ENCODE results near the gene ABHD11. TPM values are rescaled to one million over a fixed set of nuclear protein-coding genes. Genes with fewer than 3 reads are reported as not detected.

The ABHD11 gene
- total and polyA plus RNA-seq, 2 donors (not counting 1 experiment from before 2014, with no cell fraction given), result 6.5 to 7.1 TPM

DNA sequence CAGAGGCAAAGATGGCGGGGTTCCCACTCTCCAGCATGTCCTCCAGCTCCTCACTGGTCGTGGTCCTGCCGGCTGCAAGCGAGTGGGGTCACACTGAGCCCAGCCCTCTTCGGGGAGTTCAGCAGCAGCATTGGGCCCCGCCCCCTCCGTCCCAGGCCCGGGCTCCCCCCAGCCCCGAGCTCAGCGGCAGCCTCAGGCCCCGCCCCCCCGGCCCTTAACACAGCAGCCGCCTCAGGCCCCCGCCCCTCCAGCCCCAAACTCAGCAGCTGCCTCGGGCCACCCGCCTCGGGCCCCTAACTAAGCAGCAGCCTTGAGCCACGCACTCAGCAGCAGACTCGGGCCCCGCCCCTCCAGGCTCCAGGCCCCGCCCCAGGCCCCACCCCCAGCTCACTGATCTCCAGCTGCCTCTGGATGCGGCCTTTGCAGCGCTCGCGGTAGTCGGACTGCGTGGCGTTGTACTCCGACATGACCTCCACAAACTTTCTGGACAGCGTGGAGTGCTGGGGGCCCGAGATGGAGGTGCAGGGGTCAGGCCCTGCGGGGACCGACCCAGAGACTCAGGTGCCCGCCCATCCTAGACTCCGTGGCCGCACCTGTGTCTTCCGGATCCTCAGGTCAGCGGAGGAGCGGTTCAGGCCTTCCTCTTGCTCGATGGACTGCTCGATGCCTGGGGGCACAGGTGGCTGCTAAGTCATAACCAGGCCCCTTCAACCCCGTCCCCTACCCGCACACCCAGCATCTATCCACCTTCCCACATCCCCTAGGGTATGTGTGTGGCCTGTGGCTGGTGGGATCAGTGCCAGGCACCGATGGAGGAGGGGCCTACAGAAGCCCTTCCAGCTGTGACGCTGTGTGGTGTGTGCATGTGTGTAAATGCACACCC lies 34.6 kb downstream of the ABHD11 start:
- peak in 1 of 2 donors; percentile 65 for DNase-seq (ENCODE audit: low read depth in 2 of 2)
- Histone ChIP-seq H3K27me3 (ENCODE audit: control insufficient read depth, insufficient read depth, low read length) (no peaks in the 10 kb centered on the region), H2AFZ (ENCODE audit: low read length) (no peak overlapping the region), H3K9me3 (ENCODE audit: control insufficient read depth, insufficient read depth, low read depth, low read length) (no peaks in the 10 kb centered on the region), H3K4me2 (ENCODE audit: extremely low read depth, insufficient read depth, low read length) (no peak overlapping the region), H3K79me2 (ENCODE audit: control insufficient read depth, insufficient read depth, low read length) (peaks cover 3% of the 10 kb centered on the region), H3K36me3 (ENCODE audit: control insufficient read depth, insufficient read depth, low read length) (peaks cover 32% of the 10 kb centered on the region), H3K27ac (ENCODE audit: insufficient read depth, low read length) (no peak overlapping the region), H3K4me3 (replicated peaks in 1 of 4; ENCODE audit: control extremely low read depth in 1 of 4, insufficient read depth in 1 of 4, low read depth in 3 of 4, low read length in 4 of 4) (no peak overlapping the region), H3K9ac (ENCODE audit: insufficient read depth, low read length) (no peak overlapping the region), H4K20me1 (ENCODE audit: control insufficient read depth, extremely low read depth, insufficient read depth, low read length) (no peaks in the 10 kb centered on the region), H3K4me1 (ENCODE audit: control insufficient read depth, extremely low read depth, insufficient read depth, low read length) (no peaks in the 10 kb centered on the region)
- TF ChIP-seq, protein P1, sequence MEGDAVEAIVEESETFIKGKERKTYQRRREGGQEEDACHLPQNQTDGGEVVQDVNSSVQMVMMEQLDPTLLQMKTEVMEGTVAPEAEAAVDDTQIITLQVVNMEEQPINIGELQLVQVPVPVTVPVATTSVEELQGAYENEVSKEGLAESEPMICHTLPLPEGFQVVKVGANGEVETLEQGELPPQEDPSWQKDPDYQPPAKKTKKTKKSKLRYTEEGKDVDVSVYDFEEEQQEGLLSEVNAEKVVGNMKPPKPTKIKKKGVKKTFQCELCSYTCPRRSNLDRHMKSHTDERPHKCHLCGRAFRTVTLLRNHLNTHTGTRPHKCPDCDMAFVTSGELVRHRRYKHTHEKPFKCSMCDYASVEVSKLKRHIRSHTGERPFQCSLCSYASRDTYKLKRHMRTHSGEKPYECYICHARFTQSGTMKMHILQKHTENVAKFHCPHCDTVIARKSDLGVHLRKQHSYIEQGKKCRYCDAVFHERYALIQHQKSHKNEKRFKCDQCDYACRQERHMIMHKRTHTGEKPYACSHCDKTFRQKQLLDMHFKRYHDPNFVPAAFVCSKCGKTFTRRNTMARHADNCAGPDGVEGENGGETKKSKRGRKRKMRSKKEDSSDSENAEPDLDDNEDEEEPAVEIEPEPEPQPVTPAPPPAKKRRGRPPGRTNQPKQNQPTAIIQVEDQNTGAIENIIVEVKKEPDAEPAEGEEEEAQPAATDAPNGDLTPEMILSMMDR (conservative IDR thresholded peaks at IDR 0.05 in 1 of 2, IDR thresholded peaks at IDR 0.05 in 1 of 2; ENCODE audit: low read depth in 1 of 2, low read length in 2 of 2), result no peak
- TF ChIP-seq EZH2 (IDR thresholded peaks at IDR 0.05; ENCODE audit: low read length, missing control alignments), result no peak

- Histone ChIP-seq H3K9me3 (ENCODE audit: control insufficient read depth, insufficient read depth, low read depth, low read length) (no peaks in the 10 kb centered on the region), H3K4me2 (ENCODE audit: extremely low read depth, insufficient read depth, low read length) (no peak overlapping the region), H3K9ac (ENCODE audit: insufficient read depth, low read length) (no peak overlapping the region), H3K79me2 (ENCODE audit: control insufficient read depth, insufficient read depth, low read length) (no peaks in the 10 kb centered on the region), H3K27me3 (ENCODE audit: control insufficient read depth, insufficient read depth, low read length) (no peaks in the 10 kb centered on the region), H3K4me3 (replicated peaks in 1 of 4; ENCODE audit: control extremely low read depth in 1 of 4, insufficient read depth in 1 of 4, low read depth in 3 of 4, low read length in 4 of 4) (no peak overlapping the region), H3K36me3 (ENCODE audit: control insufficient read depth, insufficient read depth, low read length) (peaks cover 34% of the 10 kb centered on the region), H3K27ac (ENCODE audit: insufficient read depth, low read length) (no peak overlapping the region), H4K20me1 (ENCODE audit: control insufficient read depth, extremely low read depth, insufficient read depth, low read length) (no peaks in the 10 kb centered on the region), H3K4me1 (ENCODE audit: control insufficient read depth, extremely low read depth, insufficient read depth, low read length) (no peaks in the 10 kb centered on the region), H2AFZ (ENCODE audit: low read length) (no peak overlapping the region)
- no peak for TF ChIP-seq EZH2 (IDR thresholded peaks at IDR 0.05; ENCODE audit: low read length, missing control alignments)
- TF ChIP-seq, protein P1 (conservative IDR thresholded peaks at IDR 0.05 in 1 of 2, IDR thresholded peaks at IDR 0.05 in 1 of 2; ENCODE audit: low read depth in 1 of 2, low read length in 2 of 2), result no peak
- no peak for DNase-seq (ENCODE audit: low read depth in 2 of 2)
Observed at GRCh38 chr7:73703225-73703624, 35.4 kb downstream of the ABHD11 start.

GRCh38 chr7:73702665-73703064 lies 35.9 kb downstream of the ABHD11 start:
- Histone ChIP-seq H3K36me3 (ENCODE audit: control insufficient read depth, insufficient read depth, low read length) (peaks cover 35% of the 10 kb centered on the region), H4K20me1 (ENCODE audit: control insufficient read depth, extremely low read depth, insufficient read depth, low read length) (no peaks in the 10 kb centered on the region), H3K9ac (ENCODE audit: insufficient read depth, low read length) (no peak overlapping the region), H3K27me3 (ENCODE audit: control insufficient read depth, insufficient read depth, low read length) (no peaks in the 10 kb centered on the region), H3K79me2 (ENCODE audit: control insufficient read depth, insufficient read depth, low read length) (no peaks in the 10 kb centered on the region), H3K9me3 (ENCODE audit: control insufficient read depth, insufficient read depth, low read depth, low read length) (no peaks in the 10 kb centered on the region), H3K27ac (ENCODE audit: insufficient read depth, low read length) (no peak overlapping the region), H3K4me2 (ENCODE audit: extremely low read depth, insufficient read depth, low read length) (no peak overlapping the region), H3K4me3 (replicated peaks in 1 of 4; ENCODE audit: control extremely low read depth in 1 of 4, insufficient read depth in 1 of 4, low read depth in 3 of 4, low read length in 4 of 4) (no peak overlapping the region), H2AFZ (ENCODE audit: low read length) (no peak overlapping the region), H3K4me1 (ENCODE audit: control insufficient read depth, extremely low read depth, insufficient read depth, low read length) (no peaks in the 10 kb centered on the region)
- TF ChIP-seq EZH2 (IDR thresholded peaks at IDR 0.05; ENCODE audit: low read length, missing control alignments), result no peak
- TF ChIP-seq, protein P1 (conservative IDR thresholded peaks at IDR 0.05 in 1 of 2, IDR thresholded peaks at IDR 0.05 in 1 of 2; ENCODE audit: low read depth in 1 of 2, low read length in 2 of 2), result no peak
- no peak for DNase-seq (ENCODE audit: low read depth in 2 of 2)
